SK-N-SH (cell line): ENCODE results near the gene CIDEA.

Experiments
- CTCF ChIP-seq: fragments of 200-600 bp; sonication (generic); IDR thresholded peaks from 2 replicates; pipeline ENCODE4 v1.6.1; 2017; ENCODE audit warnings: antibody characterized with exemption, mild to moderate bottlenecking, moderate library complexity
- EZH2phosphoT487 ChIP-seq: fragments of 200-600 bp; sonication (generic); IDR thresholded peaks from 2 replicates; pipeline ENCODE4 v1.6.1; 2017; ENCODE audit warnings: low read depth, mixed run types, mild to moderate bottlenecking, antibody characterized with exemption, moderate library complexity, borderline replicate concordance
- FOSL2 ChIP-seq: IDR thresholded peaks from 2 replicates; pipeline ENCODE4 v1.4.0; 2012; ENCODE audit warnings: low read depth, mild to moderate bottlenecking, moderate library complexity, borderline replicate concordance
- TAF1 ChIP-seq: IDR thresholded peaks from 2 replicates; pipeline ENCODE4 v1.6.1; 2012; ENCODE audit warnings: low read depth, mild to moderate bottlenecking, low read length, moderate library complexity, borderline replicate concordance
- TCF12 ChIP-seq: IDR thresholded peaks from 2 replicates; pipeline ENCODE4 v1.4.0; 2012
- ZBTB33 ChIP-seq: IDR thresholded peaks from 2 replicates; pipeline ENCODE4 v1.4.0; 2012; ENCODE audit warnings: low read depth, borderline replicate concordance
- TF ChIP-seq, protein P1 (sequence below): fragments of 150-350 bp; IDR thresholded peaks from 2 replicates; pipeline ENCODE4 v1.6.1; 2017; ENCODE audit warnings: antibody characterized with exemption, low read length, low read depth, borderline replicate concordance

- TF ChIP-seq TAF1 (no peak), CTCF (no peak), ZBTB33 (no peak), TCF12 (no peak), FOSL2 (no peak), EZH2phosphoT487 (no peak)
- TF ChIP-seq, protein P1, sequence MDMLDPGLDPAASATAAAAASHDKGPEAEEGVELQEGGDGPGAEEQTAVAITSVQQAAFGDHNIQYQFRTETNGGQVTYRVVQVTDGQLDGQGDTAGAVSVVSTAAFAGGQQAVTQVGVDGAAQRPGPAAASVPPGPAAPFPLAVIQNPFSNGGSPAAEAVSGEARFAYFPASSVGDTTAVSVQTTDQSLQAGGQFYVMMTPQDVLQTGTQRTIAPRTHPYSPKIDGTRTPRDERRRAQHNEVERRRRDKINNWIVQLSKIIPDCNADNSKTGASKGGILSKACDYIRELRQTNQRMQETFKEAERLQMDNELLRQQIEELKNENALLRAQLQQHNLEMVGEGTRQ = no peak
These were observed 14.7 kb upstream of the CIDEA start for GRCh38 chr18:12239431-12239830.
